HL-60 (cell line): ENCODE data around the gene PLAC8L1.

Source experiments
- DNase-seq, 2 experiments: peaks; one replicate each; pipeline ENCODE4 v3.0.0-alpha.2; 2010 to 2020; ENCODE audit warnings: low read depth in 1 of 2, low spot score in 1 of 2
- H3K27ac ChIP-seq: fragments of 250-450 bp; sonication (Bioruptor Pico); replicated peaks from 2 replicates; pipeline ENCODE4 v1.5.1; 2020; ENCODE audit warnings: mild to moderate bottlenecking, moderate library complexity
- H3K27me3 ChIP-seq: fragments of 250-450 bp; sonication (Bioruptor Pico); 2 replicates; pipeline ENCODE4 v1.5.1; 2021; ENCODE audit warnings: mild to moderate bottlenecking, moderate library complexity; ENCODE audit not compliant: insufficient read depth, poor library complexity, severe bottlenecking
- H3K4me3 ChIP-seq: replicated peaks from 2 replicates; pipeline ENCODE4 v1.5.1; 2011; ENCODE audit warnings: mild to moderate bottlenecking, control low read depth, low read length; ENCODE audit not compliant: insufficient read depth
- GABPA ChIP-seq: IDR thresholded peaks from 2 replicates; pipeline ENCODE4 v1.6.1; 2012; ENCODE audit warnings: low read depth
- POLR2AphosphoS5 ChIP-seq: IDR thresholded peaks from 2 replicates; pipeline ENCODE4 v1.6.1; 2012; ENCODE audit warnings: low read depth
- SPI1 ChIP-seq: IDR thresholded peaks from 2 replicates; pipeline ENCODE4 v1.6.1; 2012; ENCODE audit warnings: low read depth, mild to moderate bottlenecking, borderline replicate concordance
- TF ChIP-seq, protein P1 (sequence below): IDR thresholded peaks from one replicate; pipeline ENCODE4 v1.5.1; 2011; ENCODE audit warnings: low read length, control low read depth, inconsistent platforms; ENCODE audit not compliant: insufficient read depth
- TF ChIP-seq, protein P2 (sequence below): IDR thresholded peaks from 2 replicates; pipeline ENCODE4 v1.6.1; 2012; ENCODE audit warnings: low read depth; ENCODE audit not compliant: insufficient replicate concordance

Gene PLAC8L1

DNA sequence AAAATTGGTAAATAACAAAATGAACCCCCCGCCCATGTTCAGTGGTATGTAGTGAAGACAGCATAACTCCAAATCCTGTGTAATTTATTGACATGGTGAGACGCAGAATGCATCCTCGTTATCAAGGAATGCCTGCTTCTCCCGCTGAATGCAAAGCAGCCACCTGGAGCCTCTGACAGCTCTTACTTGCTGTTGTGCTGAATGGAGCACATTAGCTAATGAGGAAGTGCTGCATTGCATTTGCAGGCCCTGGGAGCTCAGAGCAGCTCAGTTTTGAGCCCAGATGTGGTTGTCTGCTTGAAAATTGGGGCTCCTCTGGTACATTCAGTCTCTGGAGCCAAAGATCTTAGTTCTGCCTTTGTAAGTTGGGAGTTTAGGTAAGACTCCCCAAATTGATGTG lies 28.9 kb downstream of the PLAC8L1 start:
- peak; percentile 35 to 79 for DNase-seq
- Histone ChIP-seq H3K27ac (peak overlapping the region; percentile 51), H3K4me3 (no peak overlapping the region), H3K27me3 (no peaks in the 10 kb centered on the region)
- TF ChIP-seq SPI1 (peak; percentile 97), GABPA (no peak)

DNA sequence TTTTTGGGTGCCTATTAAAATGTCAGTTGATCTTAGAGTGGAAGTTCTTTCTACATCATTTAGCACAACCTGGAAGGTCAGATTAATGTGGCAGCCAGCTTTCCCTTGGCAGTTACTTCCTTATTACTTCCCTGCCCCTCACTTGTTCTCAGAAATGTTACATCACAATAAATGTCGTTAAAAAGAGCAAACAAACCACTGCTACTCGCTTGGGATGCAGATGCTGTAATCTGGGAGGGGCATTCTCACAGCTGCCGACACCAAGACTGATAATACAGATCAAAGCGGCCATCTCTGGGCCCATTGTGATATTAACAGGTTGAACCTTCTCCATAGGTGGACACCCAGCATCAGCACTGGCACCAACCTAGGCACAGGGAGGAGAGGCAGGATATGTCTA lies 29.3 kb downstream of the PLAC8L1 start:
- H3K27me3 ChIP-seq = no peaks in the 10 kb centered on the region
- H3K4me3 ChIP-seq = no peak overlapping the region
- TF ChIP-seq, protein P1, sequence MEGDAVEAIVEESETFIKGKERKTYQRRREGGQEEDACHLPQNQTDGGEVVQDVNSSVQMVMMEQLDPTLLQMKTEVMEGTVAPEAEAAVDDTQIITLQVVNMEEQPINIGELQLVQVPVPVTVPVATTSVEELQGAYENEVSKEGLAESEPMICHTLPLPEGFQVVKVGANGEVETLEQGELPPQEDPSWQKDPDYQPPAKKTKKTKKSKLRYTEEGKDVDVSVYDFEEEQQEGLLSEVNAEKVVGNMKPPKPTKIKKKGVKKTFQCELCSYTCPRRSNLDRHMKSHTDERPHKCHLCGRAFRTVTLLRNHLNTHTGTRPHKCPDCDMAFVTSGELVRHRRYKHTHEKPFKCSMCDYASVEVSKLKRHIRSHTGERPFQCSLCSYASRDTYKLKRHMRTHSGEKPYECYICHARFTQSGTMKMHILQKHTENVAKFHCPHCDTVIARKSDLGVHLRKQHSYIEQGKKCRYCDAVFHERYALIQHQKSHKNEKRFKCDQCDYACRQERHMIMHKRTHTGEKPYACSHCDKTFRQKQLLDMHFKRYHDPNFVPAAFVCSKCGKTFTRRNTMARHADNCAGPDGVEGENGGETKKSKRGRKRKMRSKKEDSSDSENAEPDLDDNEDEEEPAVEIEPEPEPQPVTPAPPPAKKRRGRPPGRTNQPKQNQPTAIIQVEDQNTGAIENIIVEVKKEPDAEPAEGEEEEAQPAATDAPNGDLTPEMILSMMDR = no peak
- TF ChIP-seq SPI1 (peak; percentile 13; the same call in 1 of the 2 replicates), POLR2AphosphoS5 (peak; percentile 23; the same call in 1 of the 2 replicates), GABPA (no peak)
- TF ChIP-seq, protein P2, sequence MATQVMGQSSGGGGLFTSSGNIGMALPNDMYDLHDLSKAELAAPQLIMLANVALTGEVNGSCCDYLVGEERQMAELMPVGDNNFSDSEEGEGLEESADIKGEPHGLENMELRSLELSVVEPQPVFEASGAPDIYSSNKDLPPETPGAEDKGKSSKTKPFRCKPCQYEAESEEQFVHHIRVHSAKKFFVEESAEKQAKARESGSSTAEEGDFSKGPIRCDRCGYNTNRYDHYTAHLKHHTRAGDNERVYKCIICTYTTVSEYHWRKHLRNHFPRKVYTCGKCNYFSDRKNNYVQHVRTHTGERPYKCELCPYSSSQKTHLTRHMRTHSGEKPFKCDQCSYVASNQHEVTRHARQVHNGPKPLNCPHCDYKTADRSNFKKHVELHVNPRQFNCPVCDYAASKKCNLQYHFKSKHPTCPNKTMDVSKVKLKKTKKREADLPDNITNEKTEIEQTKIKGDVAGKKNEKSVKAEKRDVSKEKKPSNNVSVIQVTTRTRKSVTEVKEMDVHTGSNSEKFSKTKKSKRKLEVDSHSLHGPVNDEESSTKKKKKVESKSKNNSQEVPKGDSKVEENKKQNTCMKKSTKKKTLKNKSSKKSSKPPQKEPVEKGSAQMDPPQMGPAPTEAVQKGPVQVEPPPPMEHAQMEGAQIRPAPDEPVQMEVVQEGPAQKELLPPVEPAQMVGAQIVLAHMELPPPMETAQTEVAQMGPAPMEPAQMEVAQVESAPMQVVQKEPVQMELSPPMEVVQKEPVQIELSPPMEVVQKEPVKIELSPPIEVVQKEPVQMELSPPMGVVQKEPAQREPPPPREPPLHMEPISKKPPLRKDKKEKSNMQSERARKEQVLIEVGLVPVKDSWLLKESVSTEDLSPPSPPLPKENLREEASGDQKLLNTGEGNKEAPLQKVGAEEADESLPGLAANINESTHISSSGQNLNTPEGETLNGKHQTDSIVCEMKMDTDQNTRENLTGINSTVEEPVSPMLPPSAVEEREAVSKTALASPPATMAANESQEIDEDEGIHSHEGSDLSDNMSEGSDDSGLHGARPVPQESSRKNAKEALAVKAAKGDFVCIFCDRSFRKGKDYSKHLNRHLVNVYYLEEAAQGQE = no peak
- DNase-seq = peak; percentile 82 to 87
- H3K27ac ChIP-seq = peak overlapping the region; percentile 51

DNA sequence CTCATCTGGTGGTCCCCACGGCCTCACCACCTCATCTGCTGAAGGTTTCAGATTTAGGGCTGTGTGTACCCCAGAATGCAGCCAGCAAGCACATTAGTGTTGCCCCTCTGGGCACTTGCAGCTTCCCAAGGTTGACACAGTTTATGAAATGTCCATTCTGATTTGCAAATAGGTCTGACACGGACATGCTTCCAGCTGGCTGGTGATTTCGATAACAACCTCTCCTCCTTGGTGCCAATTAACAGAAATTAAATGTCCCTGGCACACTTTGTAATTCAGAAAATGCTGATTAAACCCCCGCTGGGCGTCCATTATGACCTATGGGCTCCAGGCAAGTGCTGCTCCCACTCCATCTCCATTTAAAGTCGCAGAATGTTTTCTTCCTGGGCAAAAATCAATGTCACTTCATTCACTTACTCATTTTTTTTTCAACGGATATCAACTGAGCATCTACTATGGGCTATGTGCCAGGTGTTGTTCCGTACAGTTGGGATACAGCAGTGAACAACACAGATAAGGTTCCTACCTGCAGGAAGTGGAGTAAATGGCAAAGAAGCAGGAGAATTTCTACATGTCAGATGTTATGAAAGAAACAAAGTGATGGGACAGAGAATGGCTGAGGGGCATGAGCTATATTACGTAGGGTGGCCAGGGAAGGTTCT lies 32.0 kb downstream of the PLAC8L1 start:
- no peak for DNase-seq
- TF ChIP-seq, protein P1 = no peak
- TF ChIP-seq, protein P2 = no peak
- TF ChIP-seq GABPA (no peak), SPI1 (no peak), POLR2AphosphoS5 (no peak)
- Histone ChIP-seq H3K4me3 (no peak overlapping the region), H3K27ac (no peak overlapping the region), H3K27me3 (no peaks in the 10 kb centered on the region)

DNA sequence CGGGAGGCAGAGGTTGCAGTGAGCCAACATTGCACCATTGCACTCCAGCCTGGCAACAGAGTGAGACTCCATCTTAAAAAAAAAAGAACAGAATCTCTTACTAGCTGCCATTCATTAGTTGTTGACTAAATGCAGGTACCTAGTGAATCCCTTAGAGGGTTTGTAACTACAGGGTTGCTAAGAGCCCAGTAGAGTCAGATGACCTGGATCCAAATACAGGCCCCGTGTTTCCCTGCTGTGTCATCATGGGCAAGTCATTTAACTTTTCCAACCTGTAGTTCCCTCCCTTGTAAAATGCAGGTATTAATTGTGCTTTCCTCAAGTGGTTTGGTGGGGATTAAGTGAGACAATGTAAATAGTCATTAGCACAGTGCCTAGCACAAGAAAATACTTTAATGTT lies 32.8 kb downstream of the PLAC8L1 start:
- TF ChIP-seq POLR2AphosphoS5 (no peak), GABPA (no peak), SPI1 (no peak)
- TF ChIP-seq, protein P1 = no peak
- TF ChIP-seq, protein P2 = no peak
- Histone ChIP-seq H3K4me3 (no peak overlapping the region), H3K27me3 (no peaks in the 10 kb centered on the region), H3K27ac (no peak overlapping the region)
- DNase-seq = no peak
